Astrocyte (in vitro differentiated cells and primary cell): ENCODE measurements around the gene ZNF280D. TPM values are rescaled to one million over a fixed set of nuclear protein-coding genes. Genes with fewer than 3 reads are reported as not detected.

Experiments used
- DNase-seq: peaks from one replicate; pipeline ENCODE4 v3.0.0-alpha.2; 2010; ENCODE audit warnings: low read depth
- FAIRE-seq: peaks from 2 replicates; lab custom pipeline; 2011; peaks lifted over from hg19 to GRCh38; lab: Jason Lieb, UNC
- H2AFZ ChIP-seq: 2 replicates; pipeline ENCODE4 v1.6.0; 2012; ENCODE audit warnings: low read depth, low read length, inconsistent platforms
- H3K27ac ChIP-seq: 2 replicates; pipeline ENCODE4 v1.5.1; 2011; ENCODE audit warnings: low read depth, low read length, inconsistent platforms
- H3K27me3 ChIP-seq: 2 replicates; pipeline ENCODE4 v1.6.0; 2011; ENCODE audit warnings: low read length, inconsistent platforms; ENCODE audit not compliant: insufficient read depth
- H3K36me3 ChIP-seq: 2 replicates; pipeline ENCODE4 v1.5.1; 2011; ENCODE audit warnings: low read length, inconsistent platforms; ENCODE audit not compliant: insufficient read depth
- H3K4me1 ChIP-seq: 2 replicates; pipeline ENCODE4 v1.5.1; 2011; ENCODE audit warnings: low read length, inconsistent platforms; ENCODE audit not compliant: insufficient read depth
- H3K4me2 ChIP-seq: 2 replicates; pipeline ENCODE4 v1.6.0; 2012; ENCODE audit warnings: low read length, inconsistent platforms
- H3K4me3 ChIP-seq: 2 replicates; pipeline ENCODE4 v1.5.1; 2011; ENCODE audit warnings: low read depth, mild to moderate bottlenecking, low read length, inconsistent platforms; ENCODE audit not compliant: insufficient read depth
- H3K79me2 ChIP-seq: 2 replicates; pipeline ENCODE4 v1.6.0; 2012; ENCODE audit warnings: mild to moderate bottlenecking, low read length, inconsistent platforms; ENCODE audit not compliant: insufficient read depth
- H3K9ac ChIP-seq: 2 replicates; pipeline ENCODE4 v1.6.0; 2012; ENCODE audit warnings: mild to moderate bottlenecking, low read length, inconsistent platforms
- H3K9me3 ChIP-seq: 2 replicates; pipeline ENCODE4 v1.5.1; 2012; ENCODE audit warnings: low read depth, mild to moderate bottlenecking, low read length, inconsistent platforms; ENCODE audit not compliant: insufficient read depth
- H4K20me1 ChIP-seq: 2 replicates; pipeline ENCODE4 v1.6.0; 2012; ENCODE audit warnings: low read length, inconsistent platforms; ENCODE audit not compliant: insufficient read depth
- H3K27ac Mint-ChIP-seq: one replicate; pipeline ENCODE4 v1.8.0; 2021; ENCODE audit warnings: mild to moderate bottlenecking, mixed read lengths; ENCODE audit not compliant: unreplicated experiment
- H3K27me3 Mint-ChIP-seq: one replicate; pipeline ENCODE4 v1.8.0; 2021; ENCODE audit warnings: low read depth, mixed read lengths; ENCODE audit not compliant: unreplicated experiment
- H3K36me3 Mint-ChIP-seq: one replicate; pipeline ENCODE4 v1.8.0; 2021; ENCODE audit warnings: low read depth, mixed read lengths; ENCODE audit not compliant: unreplicated experiment
- H3K4me1 Mint-ChIP-seq: one replicate; pipeline ENCODE4 v1.8.0; 2021; ENCODE audit warnings: low read depth, mixed read lengths; ENCODE audit not compliant: unreplicated experiment
- H3K4me3 Mint-ChIP-seq: one replicate; pipeline ENCODE4 v1.8.0; 2021; ENCODE audit warnings: mild to moderate bottlenecking, moderate library complexity, mixed read lengths; ENCODE audit not compliant: unreplicated experiment
- H3K9me3 Mint-ChIP-seq: one replicate; pipeline ENCODE4 v1.8.0; 2021; ENCODE audit warnings: mild to moderate bottlenecking, mixed read lengths; ENCODE audit not compliant: unreplicated experiment
- CTCF ChIP-seq: IDR thresholded peaks from 2 replicates; pipeline ENCODE4 v1.5.1; 2011; ENCODE audit warnings: low read depth, mild to moderate bottlenecking, inconsistent platforms, low read length, moderate library complexity; ENCODE audit not compliant: insufficient read depth
- EZH2 ChIP-seq: IDR thresholded peaks from 2 replicates; pipeline ENCODE4 v1.6.1; 2012; ENCODE audit warnings: mild to moderate bottlenecking, low read length, inconsistent platforms; ENCODE audit not compliant: insufficient read depth
- total RNA-seq: library from RNA; stranded (reverse); gene quantifications from 2 replicates; pipeline ENCODE4 v1.2.1, GENCODE V29; 2021

The ZNF280D gene
- total RNA-seq, 1 donor from 2014 or later: 13.7 TPM

GRCh38 chr15:56640127-56640526 is 93.2 kb downstream of the ZNF280D start:
- Mint-ChIP-seq H3K9me3 (no peaks in the 10 kb centered on the region), H3K27me3 (no peaks in the 10 kb centered on the region), H3K27ac (no peak overlapping the region), H3K4me1 (no peaks in the 10 kb centered on the region), H3K36me3 (no peaks in the 10 kb centered on the region), H3K4me3 (no peak overlapping the region)
- H3K36me3 ChIP-seq: no peaks in the 10 kb centered on the region
- no peaks in the 10 kb centered on the region for H3K9me3 ChIP-seq
- DNase-seq: no peak
- TF ChIP-seq EZH2 (no peak), CTCF (no peak)
- H3K4me2 ChIP-seq: no peak overlapping the region
- H3K27ac ChIP-seq: no peak overlapping the region
- no peak overlapping the region for H2AFZ ChIP-seq
- H3K9ac ChIP-seq: no peak overlapping the region
- no peaks in the 10 kb centered on the region for H4K20me1 ChIP-seq
- no peaks in the 10 kb centered on the region for H3K79me2 ChIP-seq
- H3K4me1 ChIP-seq: no peaks in the 10 kb centered on the region
- H3K4me3 ChIP-seq: no peak overlapping the region
- H3K27me3 ChIP-seq: no peaks in the 10 kb centered on the region
- no peak for FAIRE-seq

- DNase-seq: peak; percentile 12
- Histone ChIP-seq H3K9ac (no peak overlapping the region), H3K36me3 (no peaks in the 10 kb centered on the region), H3K4me3 (no peak overlapping the region), H4K20me1 (no peaks in the 10 kb centered on the region), H3K9me3 (no peaks in the 10 kb centered on the region), H3K79me2 (no peaks in the 10 kb centered on the region), H3K27ac (no peak overlapping the region), H3K4me2 (no peak overlapping the region), H3K4me1 (no peaks in the 10 kb centered on the region), H3K27me3 (no peaks in the 10 kb centered on the region), H2AFZ (no peak overlapping the region)
- no peak for TF ChIP-seq EZH2
- no peak for TF ChIP-seq CTCF
- no peak overlapping the region for H3K4me3 Mint-ChIP-seq
- H3K4me1 Mint-ChIP-seq: no peaks in the 10 kb centered on the region
- FAIRE-seq: no peak
- H3K9me3 Mint-ChIP-seq: no peaks in the 10 kb centered on the region
- no peak overlapping the region for H3K27ac Mint-ChIP-seq
- no peaks in the 10 kb centered on the region for H3K36me3 Mint-ChIP-seq
- H3K27me3 Mint-ChIP-seq: no peaks in the 10 kb centered on the region
Measured at GRCh38 chr15:56639631-56640030, 93.7 kb downstream of the ZNF280D start.

- peaks cover 3% of the 10 kb centered on the region for H3K36me3 Mint-ChIP-seq
- H3K4me1 ChIP-seq: peaks cover 5% of the 10 kb centered on the region
- H3K9me3 ChIP-seq: no peaks in the 10 kb centered on the region
- DNase-seq (no peak), FAIRE-seq (peak; percentile 9)
- H3K79me2 ChIP-seq: no peaks in the 10 kb centered on the region
- TF ChIP-seq CTCF: no peak
- no peak for TF ChIP-seq EZH2
- no peaks in the 10 kb centered on the region for H3K27me3 ChIP-seq
- no peak overlapping the region for H3K4me2 ChIP-seq
- no peak overlapping the region for H2AFZ ChIP-seq
- H3K27ac Mint-ChIP-seq: no peak overlapping the region
- H3K36me3 ChIP-seq: peaks cover 7% of the 10 kb centered on the region
- H3K4me3 Mint-ChIP-seq: no peak overlapping the region
- no peak overlapping the region for H3K9ac ChIP-seq
- no peak overlapping the region for H3K4me3 ChIP-seq
- no peaks in the 10 kb centered on the region for H4K20me1 ChIP-seq
- H3K27ac ChIP-seq: no peak overlapping the region
- no peaks in the 10 kb centered on the region for H3K27me3 Mint-ChIP-seq
- no peaks in the 10 kb centered on the region for H3K4me1 Mint-ChIP-seq
- no peaks in the 10 kb centered on the region for H3K9me3 Mint-ChIP-seq
Measured at GRCh38 chr15:56631765-56632164, 101.5 kb downstream of the ZNF280D start.
